H1 (cell line): Measurements from ENCODE around the gene RNF157. TPM values are rescaled to one million over a fixed set of nuclear protein-coding genes. Genes with fewer than 3 reads are reported as not detected.

ENCODE experiments used
- CTCF ChIA-PET: fragments of 300-600 bp; sonication (Branson Sonifier 250); formaldehyde crosslinking; loops from one replicate; lab custom pipeline; 2021; ENCODE audit not compliant: partially characterized antibody; lab: Charles Lee
- POLR2A ChIA-PET: fragments of 300-600 bp; sonication (Branson Sonifier 250); formaldehyde crosslinking; loops from one replicate; lab custom pipeline; 2021; ENCODE audit warnings: inconsistent platforms; ENCODE audit not compliant: partially characterized antibody; lab: Charles Lee
- DNase-seq, 2 experiments: peaks; one replicate each; pipeline versions ENCODE4 v3.0.0 to v3.0.0-alpha.2; 2010 to 2022; ENCODE audit warnings: low spot score in 2 of 2, low read depth in 1 of 2, mixed read lengths in 1 of 2
- FAIRE-seq: peaks from 2 replicates; lab custom pipeline; 2011; peaks lifted over from hg19 to GRCh38; lab: Jason Lieb, UNC
- H2AFZ ChIP-seq: 2 replicates; pipeline ENCODE4 v1.8.1; 2012; ENCODE audit warnings: low read length, inconsistent platforms
- H2AK5ac ChIP-seq: 2 replicates; pipeline ENCODE4 v1.6.1; 2013; ENCODE audit warnings: low read depth, low read length
- H2BK120ac ChIP-seq: replicated peaks from 2 replicates; pipeline ENCODE3; 2013; ENCODE audit warnings: low read depth, low read length, inconsistent platforms
- H2BK12ac ChIP-seq: 2 replicates; pipeline ENCODE4 v1.6.1; 2013; ENCODE audit warnings: low read depth, low read length
- H2BK15ac ChIP-seq: 2 replicates; pipeline ENCODE4 v1.6.1; 2013; ENCODE audit warnings: low read length
- H2BK20ac ChIP-seq: 2 replicates; pipeline ENCODE4 v1.6.1; 2013; ENCODE audit warnings: low read length
- H2BK5ac ChIP-seq: 2 replicates; pipeline ENCODE4 v1.6.1; 2013; ENCODE audit warnings: low read depth, low read length
- H3K14ac ChIP-seq: 2 replicates; pipeline ENCODE4 v1.6.1; 2013; ENCODE audit warnings: inconsistent platforms; ENCODE audit not compliant: insufficient read length
- H3K18ac ChIP-seq: 2 replicates; pipeline ENCODE4 v1.6.1; 2013; ENCODE audit warnings: low read length; ENCODE audit errors: extremely low read depth
- H3K23ac ChIP-seq: 2 replicates; pipeline ENCODE4 v1.6.1; 2013; ENCODE audit warnings: inconsistent platforms; ENCODE audit not compliant: insufficient read length
- H3K23me2 ChIP-seq: 2 replicates; pipeline ENCODE4 v1.6.1; 2013; ENCODE audit warnings: low read depth, low read length
- H3K27ac ChIP-seq: 2 replicates; pipeline ENCODE4 v1.6.1; 2011; ENCODE audit warnings: low read depth, low read length, inconsistent platforms
- H3K27me3 ChIP-seq, 4 experiments: replicated peaks in 1 of 4; 1 replicate in 1 of 4; 2 replicates in 3 of 4; pipeline versions ENCODE4 v1.6.1 to v1.8.1; 2011 to 2013; ENCODE audit warnings: low read length in 3 of 4, mild to moderate bottlenecking in 3 of 4, inconsistent platforms in 2 of 4, mixed read lengths in 2 of 4, moderate library complexity in 1 of 4; ENCODE audit not compliant: control insufficient read depth in 3 of 4, insufficient read depth in 3 of 4; ENCODE audit errors: extremely low read depth in 1 of 4
- H3K36me3 ChIP-seq, 4 experiments: 2 replicates each; pipeline versions ENCODE4 v1.6.1 to v1.8.1; 2011 to 2013; ENCODE audit warnings: mild to moderate bottlenecking in 4 of 4, low read length in 3 of 4, moderate library complexity in 2 of 4, control low read depth in 1 of 4, inconsistent platforms in 1 of 4; ENCODE audit not compliant: insufficient read depth in 4 of 4, control insufficient read depth in 2 of 4
- H3K4ac ChIP-seq: replicated peaks from 2 replicates; pipeline ENCODE3; 2013; ENCODE audit warnings: low read length, low read depth, mixed read lengths, inconsistent platforms; ENCODE audit not compliant: insufficient read length
- H3K4me1 ChIP-seq, 4 experiments: replicated peaks in 1 of 4; 1 replicate in 1 of 4; 2 replicates in 3 of 4; pipeline versions ENCODE4 v1.6.1 to v1.8.1; 2011 to 2013; ENCODE audit warnings: low read length in 3 of 4, inconsistent platforms in 2 of 4, mixed read lengths in 1 of 4; ENCODE audit not compliant: insufficient read depth in 4 of 4, control insufficient read depth in 3 of 4
- H3K4me2 ChIP-seq, 2 experiments: 2 replicates each; pipeline versions ENCODE4 v1.6.1 to v1.8.1; 2011 to 2013; ENCODE audit warnings: low read depth in 2 of 2, low read length in 2 of 2, control low read depth in 1 of 2, inconsistent platforms in 1 of 2, mild to moderate bottlenecking in 1 of 2; ENCODE audit not compliant: insufficient read depth in 1 of 2
- H3K4me3 ChIP-seq, 4 experiments: fragments of 200-600, 300-600 bp in 1 of 4; sonication (generic), shearing (Covaris generic), sonication (Bioruptor Twin) in 1 of 4; 2 replicates each; pipeline versions ENCODE4 v1.5.1 to v1.8.1; 2011 to 2016; ENCODE audit warnings: low read length in 4 of 4, low read depth in 3 of 4, control low read depth in 2 of 4, inconsistent platforms in 2 of 4, mild to moderate bottlenecking in 2 of 4, mixed read lengths in 1 of 4, moderate library complexity in 1 of 4; ENCODE audit not compliant: insufficient read depth in 2 of 4; ENCODE audit errors: extremely low read depth in 1 of 4
- H3K56ac ChIP-seq: replicated peaks from 2 replicates; pipeline ENCODE3; 2013; ENCODE audit warnings: low read depth, mild to moderate bottlenecking, mixed read lengths, low read length, inconsistent platforms; ENCODE audit not compliant: insufficient read length
- H3K79me1 ChIP-seq: 2 replicates; pipeline ENCODE4 v1.6.1; 2013; ENCODE audit warnings: low read depth, low read length, control low read depth
- H3K79me2 ChIP-seq, 2 experiments: 2 replicates each; pipeline versions ENCODE4 v1.6.1 to v1.8.1; 2012 to 2013; ENCODE audit warnings: low read length in 2 of 2, mild to moderate bottlenecking in 2 of 2, inconsistent platforms in 1 of 2; ENCODE audit not compliant: insufficient read depth in 2 of 2, control insufficient read depth in 1 of 2
- H3K9ac ChIP-seq, 4 experiments: replicated peaks in 1 of 4; 1 replicate in 1 of 4; 2 replicates in 3 of 4; pipeline versions ENCODE4 v1.6.1 to v1.8.1; 2011 to 2013; ENCODE audit warnings: low read depth in 3 of 4, low read length in 3 of 4, control low read depth in 2 of 4, mild to moderate bottlenecking in 2 of 4, moderate library complexity in 2 of 4, inconsistent platforms in 1 of 4; ENCODE audit errors: extremely low read depth in 1 of 4
- H3K9me3 ChIP-seq, 2 experiments: 2 replicates each; pipeline versions ENCODE4 v1.6.1 to v1.8.1; 2012 to 2013; ENCODE audit warnings: mild to moderate bottlenecking in 2 of 2, moderate library complexity in 2 of 2, control low read depth in 1 of 2, inconsistent platforms in 1 of 2, low read depth in 1 of 2, low read length in 1 of 2, mixed read lengths in 1 of 2; ENCODE audit not compliant: insufficient read depth in 2 of 2
- H4K20me1 ChIP-seq, 2 experiments: replicated peaks in 1 of 2; 2 replicates each; pipeline versions ENCODE3 to v1.8.1; 2011 to 2013; ENCODE audit warnings: inconsistent platforms in 2 of 2, low read length in 2 of 2, mild to moderate bottlenecking in 1 of 2; ENCODE audit not compliant: insufficient read depth in 2 of 2, control insufficient read depth in 1 of 2
- H4K5ac ChIP-seq: 2 replicates; pipeline ENCODE4 v1.6.1; 2013; ENCODE audit warnings: low read length, low read depth, mixed read lengths, inconsistent platforms; ENCODE audit not compliant: insufficient read length
- H4K8ac ChIP-seq: 2 replicates; pipeline ENCODE4 v1.8.0; 2013; ENCODE audit warnings: mild to moderate bottlenecking, moderate library complexity, low read length, inconsistent platforms; ENCODE audit not compliant: insufficient read depth; ENCODE audit errors: extremely low read depth
- H4K91ac ChIP-seq: replicated peaks from 2 replicates; pipeline ENCODE3; 2013; ENCODE audit warnings: low read length, mixed read lengths, inconsistent platforms; ENCODE audit not compliant: insufficient read length
- CBX8 ChIP-seq: fragments of 300-800, 300-1000 bp; sonication (generic); IDR thresholded peaks from 2 replicates; pipeline ENCODE4 v1.7.1; 2016; ENCODE audit warnings: low read depth, low read length, borderline replicate concordance
- CTBP2 ChIP-seq: IDR thresholded peaks from 2 replicates; pipeline ENCODE4 v1.7.0; 2011; ENCODE audit warnings: borderline replicate concordance, mild to moderate bottlenecking, moderate library complexity, mixed read lengths, low read length; ENCODE audit not compliant: insufficient read depth, insufficient read length
- PHF8 ChIP-seq: fragments of 200-600 bp; sonication (generic); conservative IDR thresholded peaks from 2 replicates; pipeline ENCODE4 v1.7.1; 2012; ENCODE audit warnings: low read depth, mild to moderate bottlenecking, inconsistent platforms, low read length, moderate library complexity
- RFX5 ChIP-seq: IDR thresholded peaks from 2 replicates; pipeline ENCODE4 v1.6.1; 2011; ENCODE audit warnings: low read depth, low read length, improper control_type of control experiment, borderline replicate concordance
- WGBS, 2 experiments: shearing (Covaris generic) in 1 of 2; methylation state at CpG; one replicate each; pipeline versions ENCODE4 v1.1.6 to v1.1.7; 2013 to 2015; ENCODE audit warnings: low lambda C conversion rate in 2 of 2, mixed read lengths in 2 of 2, inconsistent platforms in 1 of 2, low coverage in 1 of 2, missing lambda C conversion rate in 1 of 2; ENCODE audit not compliant: insufficient replicate concordance in 2 of 2, insufficient coverage in 1 of 2, insufficient read length in 1 of 2; ENCODE audit errors: extremely low coverage in 1 of 2, missing lambda C conversion rate in 1 of 2; 5-methylcytosine and 5-hydroxymethylcytosine counted together
- polyA plus RNA-seq, 7 experiments: library from polyadenylated mRNA; depleted of rRNA in 3 of 7; stranded (reverse) in 5 of 7; unstranded in 2 of 7; fragments of >200 nt in 5 of 7; fragments of 200-250 nt in 2 of 7; gene quantifications; 1 replicate in 5 of 7; 2 replicates in 1 of 7; 4 replicates in 1 of 7; pipeline versions ENCODE4 v1.2.1 to v1.2.3, GENCODE V29; 2011 to 2013; ENCODE audit warnings: missing spikeins in 2 of 7, mixed read lengths in 2 of 7
- total RNA-seq: library from RNA; stranded (reverse); fragmentation: NEBNext Ultra II Directional; extraction: Animal tissue kit (Norgen Biotek cat#: 25700); gene quantifications from 2 replicates; pipeline ENCODE4 v1.2.1, GENCODE V29; 2021
- TF ChIP-seq, protein P1 (sequence below): IDR thresholded peaks from 2 replicates; pipeline ENCODE4 v1.6.1; 2012; ENCODE audit warnings: low read length, inconsistent platforms

RNF157 gene
- total and polyA plus RNA-seq, 2 of the 8 experiments (the other 6 are each of a cell fraction or from before 2014, with no cell fraction given): 13.4 to 16.7 TPM

DNA sequence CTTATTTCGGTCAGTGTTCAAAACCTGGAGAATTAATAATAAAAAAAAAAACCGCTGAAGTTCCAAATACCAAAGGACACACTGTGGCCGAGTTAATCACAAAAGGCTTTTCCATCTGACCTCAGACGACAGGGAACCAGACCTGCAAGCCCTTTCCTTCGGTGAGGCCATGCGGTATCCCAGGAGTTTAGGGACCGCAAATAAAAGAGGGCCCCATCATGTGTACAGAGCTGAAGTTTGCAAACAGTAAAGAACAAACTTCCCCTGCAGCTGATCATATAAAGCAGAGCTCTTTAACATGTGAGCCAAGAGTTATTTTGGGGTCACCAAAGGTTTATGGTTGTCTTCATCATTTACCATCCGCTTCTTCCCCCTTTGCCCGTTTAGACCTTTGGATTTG is 66.3 kb downstream of the RNF157 start:
- H3K23me2 ChIP-seq: no peaks in the 10 kb centered on the region
- DNase-seq (no peak), FAIRE-seq (no peak)
- no peak overlapping the region for H3K4me2 ChIP-seq
- no peak overlapping the region for H3K9ac ChIP-seq
- no peak overlapping the region for H3K56ac ChIP-seq
- no peaks in the 10 kb centered on the region; a peak in 1 of 8 replicates for H3K36me3 ChIP-seq
- no peak overlapping the region for H2BK12ac ChIP-seq
- H4K91ac ChIP-seq: no peak overlapping the region
- no peaks in the 10 kb centered on the region for H4K20me1 ChIP-seq
- H2BK20ac ChIP-seq: no peak overlapping the region
- H3K4ac ChIP-seq: no peak overlapping the region
- H3K9me3 ChIP-seq: no peaks in the 10 kb centered on the region
- H2BK15ac ChIP-seq: no peak overlapping the region
- no peak overlapping the region for H3K27ac ChIP-seq
- H3K79me2 ChIP-seq: no peaks in the 10 kb centered on the region
- H3K14ac ChIP-seq: no peak overlapping the region
- no peak overlapping the region for H2AFZ ChIP-seq
- CTCF ChIA-PET: interaction anchor here (0.7 to 23.7 kb wide), 5 partner anchors 6 to 160 kb away, joined by 3 to 425 read pairs (median 7); partner anchors contain the start of gene FOXJ1
- 93% methylated on average over 9 of the region's 9 CpGs; no CpG with 5 or more reads in 1 of the 2 experiments for WGBS, 2 experiments
- no peaks in the 10 kb centered on the region for H3K79me1 ChIP-seq
- H4K5ac ChIP-seq: no peak overlapping the region
- no peak overlapping the region for H4K8ac ChIP-seq
- no peak overlapping the region for H2AK5ac ChIP-seq
- no peak overlapping the region for H3K23ac ChIP-seq
- peaks cover 0 to 2% (median 0%) of the 10 kb centered on the region in 4 experiments; a peak in 2 of 7 replicates for H3K4me1 ChIP-seq
- TF ChIP-seq, protein P1, sequence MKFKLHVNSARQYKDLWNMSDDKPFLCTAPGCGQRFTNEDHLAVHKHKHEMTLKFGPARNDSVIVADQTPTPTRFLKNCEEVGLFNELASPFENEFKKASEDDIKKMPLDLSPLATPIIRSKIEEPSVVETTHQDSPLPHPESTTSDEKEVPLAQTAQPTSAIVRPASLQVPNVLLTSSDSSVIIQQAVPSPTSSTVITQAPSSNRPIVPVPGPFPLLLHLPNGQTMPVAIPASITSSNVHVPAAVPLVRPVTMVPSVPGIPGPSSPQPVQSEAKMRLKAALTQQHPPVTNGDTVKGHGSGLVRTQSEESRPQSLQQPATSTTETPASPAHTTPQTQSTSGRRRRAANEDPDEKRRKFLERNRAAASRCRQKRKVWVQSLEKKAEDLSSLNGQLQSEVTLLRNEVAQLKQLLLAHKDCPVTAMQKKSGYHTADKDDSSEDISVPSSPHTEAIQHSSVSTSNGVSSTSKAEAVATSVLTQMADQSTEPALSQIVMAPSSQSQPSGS: no peak
- TF ChIP-seq CBX8 (no peak), PHF8 (no peak), CTBP2 (no peak), RFX5 (no peak)
- TF ChIP-seq, all 59 proteins: peak for 0
- Histone ChIP-seq H2BK5ac (no peak overlapping the region), H2BK120ac (no peak overlapping the region), H3K4me3 (no peak overlapping the region), H3K27me3 (no peaks in the 10 kb centered on the region), H3K18ac (no peak overlapping the region)
- POLR2A ChIA-PET: interaction anchor here (1.2 kb wide), 1 partner anchor 17 kb away, joined by 3 read pairs; no protein-coding TSS in a partner anchor
